GM12801 (cell line): ENCODE data around the gene BMP7.

Experiments used
- TF ChIP-seq, protein P1 (sequence below): IDR thresholded peaks from one replicate; pipeline ENCODE4 v1.5.1; 2011; ENCODE audit warnings: control low read depth; ENCODE audit not compliant: insufficient read length; ENCODE audit errors: extremely low read depth

Gene BMP7

DNA sequence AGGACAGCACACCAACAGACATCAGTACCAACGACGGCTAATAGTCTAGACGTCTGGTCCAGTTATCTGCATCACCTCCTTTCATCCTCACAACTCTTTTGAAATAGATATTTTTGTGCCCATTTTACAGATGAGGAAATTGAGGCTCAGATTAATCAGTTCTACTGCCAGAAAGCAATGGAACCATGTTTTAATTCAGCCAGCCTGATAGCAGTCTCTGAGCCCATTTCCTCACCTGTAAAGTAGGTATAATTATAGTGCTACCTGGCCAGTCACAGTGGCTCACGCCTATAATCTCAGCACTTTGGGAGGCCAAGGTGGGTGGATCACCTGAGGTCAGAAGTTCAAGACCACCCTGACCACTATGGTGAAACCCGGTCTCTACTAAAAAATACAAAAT is 9.8 kb upstream of the BMP7 start:
- TF ChIP-seq, protein P1, sequence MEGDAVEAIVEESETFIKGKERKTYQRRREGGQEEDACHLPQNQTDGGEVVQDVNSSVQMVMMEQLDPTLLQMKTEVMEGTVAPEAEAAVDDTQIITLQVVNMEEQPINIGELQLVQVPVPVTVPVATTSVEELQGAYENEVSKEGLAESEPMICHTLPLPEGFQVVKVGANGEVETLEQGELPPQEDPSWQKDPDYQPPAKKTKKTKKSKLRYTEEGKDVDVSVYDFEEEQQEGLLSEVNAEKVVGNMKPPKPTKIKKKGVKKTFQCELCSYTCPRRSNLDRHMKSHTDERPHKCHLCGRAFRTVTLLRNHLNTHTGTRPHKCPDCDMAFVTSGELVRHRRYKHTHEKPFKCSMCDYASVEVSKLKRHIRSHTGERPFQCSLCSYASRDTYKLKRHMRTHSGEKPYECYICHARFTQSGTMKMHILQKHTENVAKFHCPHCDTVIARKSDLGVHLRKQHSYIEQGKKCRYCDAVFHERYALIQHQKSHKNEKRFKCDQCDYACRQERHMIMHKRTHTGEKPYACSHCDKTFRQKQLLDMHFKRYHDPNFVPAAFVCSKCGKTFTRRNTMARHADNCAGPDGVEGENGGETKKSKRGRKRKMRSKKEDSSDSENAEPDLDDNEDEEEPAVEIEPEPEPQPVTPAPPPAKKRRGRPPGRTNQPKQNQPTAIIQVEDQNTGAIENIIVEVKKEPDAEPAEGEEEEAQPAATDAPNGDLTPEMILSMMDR, result no peak

DNA sequence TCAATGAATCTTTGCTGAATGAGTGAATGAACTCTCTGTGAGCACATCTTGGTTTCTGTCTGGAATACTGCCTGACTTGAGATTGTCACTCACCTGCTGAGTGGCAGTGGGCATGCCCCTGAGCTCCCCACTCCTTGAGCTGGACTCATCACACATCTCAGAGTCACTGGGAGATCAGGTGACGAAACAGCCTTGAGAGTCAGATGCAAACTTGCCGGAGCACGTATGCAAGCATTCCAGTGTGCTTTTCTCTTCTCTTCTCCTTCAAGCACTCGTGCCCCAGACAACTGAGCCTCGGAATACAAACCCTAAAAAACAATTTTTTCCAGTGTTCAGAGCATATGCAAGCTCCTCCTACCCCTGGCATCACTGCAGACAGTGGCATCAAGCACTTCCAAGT is 9.4 kb upstream of the BMP7 start:
- TF ChIP-seq, protein P1, result no peak

DNA sequence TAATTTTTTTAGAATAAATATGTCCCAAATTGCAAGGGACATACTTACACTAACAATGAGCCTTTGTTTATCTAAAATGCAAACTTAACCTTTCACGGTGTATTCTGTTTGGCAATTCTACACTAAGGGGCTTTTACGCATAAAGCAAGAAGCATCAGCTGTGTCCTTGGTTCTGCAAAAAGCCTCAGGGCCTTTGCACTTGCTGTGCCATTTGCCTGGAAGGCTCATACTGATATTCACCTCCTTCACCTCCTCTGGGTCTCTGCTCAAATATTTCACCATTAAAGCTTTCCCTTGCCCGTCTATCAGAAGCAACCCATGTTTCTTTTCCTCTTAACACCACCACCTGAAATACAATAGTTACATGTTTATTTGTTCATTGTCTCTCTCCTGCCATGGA is 8.9 kb upstream of the BMP7 start:
- TF ChIP-seq, protein P1, result no peak

DNA sequence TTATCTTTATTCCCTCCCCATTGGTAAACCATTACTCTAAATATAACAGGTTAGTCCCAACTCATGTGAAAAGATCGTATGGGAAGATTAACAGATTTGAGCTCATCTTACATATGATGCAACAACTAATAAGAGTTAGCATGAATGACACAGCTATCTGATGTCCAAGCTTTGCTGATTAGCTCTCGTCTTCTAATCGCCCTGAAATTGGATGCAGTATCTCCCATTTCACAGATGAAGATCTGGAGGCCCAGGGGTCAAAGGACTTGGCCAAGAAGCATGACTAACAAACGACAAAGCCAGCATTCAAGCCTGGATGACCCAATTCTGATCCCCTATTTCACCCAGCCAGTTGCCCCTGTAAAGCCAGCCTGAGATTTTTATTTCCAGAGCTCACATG is 8.4 kb upstream of the BMP7 start:
- TF ChIP-seq, protein P1, result no peak

DNA sequence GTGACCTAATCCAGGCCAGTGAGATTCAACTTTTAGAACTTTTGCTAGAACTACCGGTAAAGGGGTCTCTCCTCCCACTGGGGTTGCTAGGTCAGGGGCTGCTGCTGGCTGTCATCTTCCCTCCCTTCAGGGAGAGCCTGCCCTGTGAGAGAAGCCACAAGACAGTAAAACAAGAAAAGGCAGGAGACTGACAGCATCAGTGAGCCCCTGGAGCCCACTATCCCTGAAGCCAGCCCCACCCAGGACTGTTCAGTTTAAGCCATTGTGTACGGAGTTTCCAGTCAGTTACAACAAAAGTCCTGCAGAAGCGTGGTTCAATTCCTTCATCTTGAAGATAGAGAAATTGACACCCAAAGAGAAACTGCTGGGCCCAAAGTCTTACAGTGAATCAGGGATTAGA is 7.9 kb upstream of the BMP7 start:
- TF ChIP-seq, protein P1, result no peak

DNA sequence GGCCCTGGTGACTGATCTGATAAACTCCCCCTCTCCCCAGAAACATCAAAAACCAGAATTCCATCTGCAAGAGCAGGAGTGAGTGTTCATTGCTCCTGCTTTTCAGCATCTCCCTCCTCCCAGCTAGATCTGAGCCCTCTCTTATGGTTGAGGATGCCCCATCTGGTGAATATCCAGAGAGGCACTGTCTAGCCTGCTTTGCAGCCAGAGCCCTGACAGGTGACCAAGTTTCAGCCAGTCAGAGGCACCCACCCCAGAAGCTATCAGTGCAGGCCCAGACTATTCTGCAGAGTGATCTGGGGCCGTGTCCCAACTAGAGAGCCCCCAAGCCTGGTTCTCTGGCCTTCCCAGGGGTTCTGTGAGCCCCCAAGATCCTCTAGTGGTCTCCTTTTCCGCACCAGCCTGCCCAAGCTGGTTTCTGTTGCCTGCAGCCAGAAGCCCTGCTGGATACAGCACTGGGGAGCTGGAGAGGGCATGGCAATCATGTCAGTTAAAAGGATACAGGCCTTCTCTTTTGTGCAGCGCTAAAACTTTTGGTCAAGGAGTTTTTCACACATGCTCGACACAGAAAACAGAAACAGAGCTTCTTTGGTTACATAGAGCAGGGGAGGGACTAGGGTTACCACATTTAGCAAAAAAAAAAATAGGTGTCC is 6.6 kb upstream of the BMP7 start:
- TF ChIP-seq, protein P1, result no peak

DNA sequence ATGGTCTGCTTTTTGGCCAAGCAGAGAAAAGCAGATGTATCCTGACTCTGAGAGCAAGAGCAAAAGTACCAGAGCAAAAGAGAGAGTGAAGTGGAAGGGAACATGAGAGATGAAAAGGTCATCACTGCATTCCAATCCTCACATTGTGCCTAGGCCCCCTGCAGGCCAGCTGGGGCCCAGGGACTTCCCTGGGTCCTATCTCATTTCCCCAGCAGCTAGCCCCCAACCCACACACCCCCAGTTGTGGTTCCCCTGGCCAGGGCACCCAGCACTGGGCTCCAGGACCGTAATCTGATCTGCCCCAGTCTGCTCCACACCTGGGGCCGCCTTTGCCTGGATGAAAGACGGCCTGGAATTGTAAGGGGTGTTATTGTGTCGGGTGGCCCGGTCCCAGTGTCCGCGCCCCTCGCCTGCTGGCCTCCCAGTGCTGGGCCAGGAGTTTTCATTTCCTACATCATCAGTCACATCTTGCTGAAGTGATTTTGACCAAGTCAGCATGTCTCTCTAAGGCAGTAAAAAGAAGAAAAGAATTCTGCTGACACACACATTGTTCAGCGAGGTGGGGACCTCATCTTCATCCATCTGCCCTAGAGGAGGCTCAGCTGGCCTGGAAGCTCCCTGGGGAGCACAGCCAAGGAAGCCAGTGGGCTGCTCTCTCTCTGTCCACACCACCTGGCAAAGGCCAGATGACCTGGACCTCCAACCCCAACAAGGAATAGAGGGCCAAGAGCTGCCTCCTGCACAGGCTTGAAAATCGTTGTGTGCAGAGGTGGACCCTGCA is 4.0 kb upstream of the BMP7 start:
- TF ChIP-seq, protein P1, result no peak
